Stimulated activated CD4-positive, alpha-beta T cell treated with anti-CD3 and anti-CD28 coated beads, Interleukin-4, amount 100 ng/mL, for 48 hours (primary cell): ENCODE results near the gene COLEC12.

ENCODE experiments used
- DNase-seq, 2 donors: peaks; one replicate each; pipeline ENCODE4 v3.0.0-alpha.2; 2020; ENCODE audit warnings: low read depth in 2 of 2

The COLEC12 gene

DNA sequence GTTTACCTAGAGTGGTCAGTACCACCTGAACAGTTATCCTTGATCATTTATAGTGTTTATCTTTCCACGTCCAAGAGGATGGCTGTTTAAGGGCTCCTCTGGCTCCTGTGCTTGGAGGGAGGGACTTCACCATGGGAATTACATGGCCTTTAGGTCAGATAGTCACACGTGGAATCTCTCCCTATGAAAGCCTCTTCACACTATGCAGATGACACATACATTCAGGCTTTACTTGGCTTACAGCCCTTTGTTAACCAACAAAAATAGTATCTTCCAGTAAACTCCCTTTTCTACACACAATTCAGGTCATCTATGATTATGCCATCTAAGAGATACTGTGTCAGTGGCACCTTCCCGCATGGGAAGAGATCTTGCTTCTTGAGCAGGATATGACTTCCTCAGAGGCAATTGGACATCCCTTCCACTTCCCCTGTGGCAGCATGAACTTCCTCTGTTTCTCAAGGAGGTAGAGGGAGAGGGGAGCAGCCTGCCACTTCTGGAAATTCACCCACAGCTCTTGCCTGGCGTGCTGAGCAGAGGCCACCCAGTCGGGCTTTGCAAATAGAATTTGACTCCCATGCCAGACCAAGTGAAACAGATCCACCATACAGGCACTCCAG, 53.5 kb downstream of the COLEC12 start:
- DNase-seq, result no peak

DNA sequence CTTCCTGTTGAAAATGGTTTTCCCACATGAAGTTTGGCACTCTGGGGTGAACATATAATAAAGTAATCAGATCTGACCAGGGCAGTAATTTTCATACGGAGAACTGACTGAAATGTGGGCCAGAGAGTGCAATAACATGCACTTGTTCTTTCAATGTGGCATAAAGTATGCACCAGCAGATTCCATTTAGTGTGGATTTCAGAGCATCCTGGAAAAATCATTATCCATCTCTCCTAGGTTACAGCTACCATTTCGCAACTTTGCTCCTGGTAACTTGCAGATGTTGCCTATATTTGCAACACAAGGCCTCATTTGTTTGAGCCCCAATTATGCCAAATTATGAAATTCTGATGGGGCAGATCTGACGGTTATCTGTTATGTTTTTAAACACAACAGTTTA, 55.4 kb downstream of the COLEC12 start:
- no peak for DNase-seq

DNA sequence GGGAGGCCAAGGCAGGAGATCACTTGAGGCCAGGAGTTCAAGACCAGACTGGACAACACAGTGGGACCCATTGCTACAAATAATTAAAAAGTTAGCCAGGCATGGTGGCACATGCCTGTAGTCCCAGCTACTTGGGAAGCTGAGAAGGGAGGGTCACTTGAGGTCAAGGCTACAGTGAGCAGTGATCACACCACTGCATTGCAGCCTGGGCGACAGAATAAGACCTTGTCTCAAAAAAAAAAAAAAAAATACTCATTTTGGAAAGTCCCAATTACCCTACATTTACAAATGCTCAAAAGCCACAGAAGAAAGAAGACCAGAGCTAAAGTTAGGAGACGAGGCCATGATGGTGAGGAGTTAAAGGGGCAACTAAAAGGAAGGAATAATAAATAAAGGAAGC, 61.9 kb downstream of the COLEC12 start:
- no peak for DNase-seq

DNA sequence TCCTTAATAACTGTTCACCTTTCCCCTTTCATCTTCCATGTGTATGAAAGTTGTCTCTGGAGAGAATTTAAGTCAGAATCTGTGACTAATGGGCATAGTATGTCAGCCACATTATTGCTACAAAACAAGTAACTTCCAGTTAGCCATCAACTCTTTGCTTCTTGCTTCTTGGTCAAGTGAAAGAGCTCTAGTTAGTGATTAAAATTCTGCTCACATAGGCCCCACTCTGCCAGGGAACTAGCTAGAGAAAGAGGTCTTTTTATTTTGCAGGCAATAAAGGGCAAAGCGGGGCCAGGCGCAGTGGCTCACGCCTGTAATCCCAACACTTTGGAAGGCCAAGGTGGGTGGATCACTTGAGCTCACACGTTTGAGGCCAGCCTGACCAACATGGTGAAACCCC, 64.6 kb downstream of the COLEC12 start:
- no peak for DNase-seq

DNA sequence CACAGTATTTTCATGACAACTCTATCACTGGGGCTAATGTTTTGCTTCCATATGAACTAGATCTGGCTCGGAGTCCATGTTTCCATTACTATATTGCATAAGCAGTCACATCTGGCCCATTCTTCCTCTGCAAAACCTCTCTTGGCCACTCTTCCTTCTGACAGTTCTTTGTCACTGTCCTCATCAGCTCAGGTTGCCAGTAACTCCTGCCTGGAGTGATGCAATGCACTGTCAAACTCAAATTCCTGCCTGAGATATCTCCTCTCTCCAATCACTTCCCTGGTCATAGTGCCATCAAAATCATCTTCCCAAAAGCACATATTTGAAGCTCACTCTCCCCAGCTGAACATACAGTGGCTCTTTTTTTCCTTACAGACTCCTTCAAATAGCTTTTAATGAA, 66.1 kb downstream of the COLEC12 start:
- no peak for DNase-seq

DNA sequence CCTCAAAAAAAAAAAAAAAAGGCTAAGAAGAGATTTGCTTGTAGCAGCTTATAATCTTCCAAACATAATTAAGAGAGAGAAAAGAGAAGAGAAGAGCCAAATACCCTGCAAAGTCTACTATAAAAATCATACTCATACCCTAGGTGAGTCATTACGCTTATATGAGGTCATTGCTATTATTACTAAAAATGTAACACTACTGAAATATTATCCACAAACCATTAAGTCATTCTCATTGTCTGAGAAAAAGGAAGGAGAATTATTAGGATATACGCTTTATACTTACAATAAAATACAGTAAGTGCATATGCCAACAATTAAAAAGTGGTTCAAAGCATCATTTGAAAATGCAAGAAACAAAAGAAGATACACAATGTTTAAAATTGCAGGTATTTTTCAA, 66.5 kb downstream of the COLEC12 start:
- DNase-seq, result no peak

DNA sequence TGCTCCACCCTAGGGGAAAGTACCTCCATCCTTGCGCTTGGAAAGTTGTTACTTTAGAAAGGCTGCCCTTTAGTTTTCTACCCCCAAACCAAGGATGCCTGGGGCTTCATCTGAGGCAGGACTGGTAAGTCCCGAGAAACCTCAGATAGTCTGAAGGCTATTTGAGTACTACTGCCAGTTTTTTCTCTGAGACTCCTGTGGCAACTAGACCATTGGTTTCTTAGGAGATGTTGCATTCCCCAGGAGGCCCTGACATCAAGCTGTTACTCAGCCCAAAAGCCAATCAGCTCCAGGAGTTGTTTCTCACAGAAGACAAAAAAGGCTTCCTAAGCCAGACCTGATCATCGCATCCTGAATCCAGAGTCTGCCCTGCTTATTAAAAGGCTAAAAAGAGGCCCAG, 67.2 kb downstream of the COLEC12 start:
- no peak for DNase-seq

DNA sequence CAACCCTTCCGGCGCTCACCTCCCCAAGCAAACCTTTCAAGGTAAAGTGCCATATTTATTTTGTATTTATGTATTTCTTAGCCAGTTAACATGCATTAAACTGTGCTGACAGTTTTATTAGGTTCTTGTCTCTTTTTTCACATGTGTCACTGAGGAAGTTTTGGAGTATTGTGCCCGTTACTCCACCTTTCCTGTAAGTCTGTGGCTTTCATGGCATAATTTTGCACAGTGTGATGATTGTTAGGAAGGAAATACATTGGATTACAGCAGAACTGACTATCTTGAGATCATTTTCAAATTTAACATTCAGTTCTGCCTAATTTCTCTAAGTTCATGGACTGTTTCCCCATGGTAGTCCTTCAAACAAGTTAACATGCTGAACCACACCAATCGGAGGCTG, 67.7 kb downstream of the COLEC12 start:
- DNase-seq, result no peak

DNA sequence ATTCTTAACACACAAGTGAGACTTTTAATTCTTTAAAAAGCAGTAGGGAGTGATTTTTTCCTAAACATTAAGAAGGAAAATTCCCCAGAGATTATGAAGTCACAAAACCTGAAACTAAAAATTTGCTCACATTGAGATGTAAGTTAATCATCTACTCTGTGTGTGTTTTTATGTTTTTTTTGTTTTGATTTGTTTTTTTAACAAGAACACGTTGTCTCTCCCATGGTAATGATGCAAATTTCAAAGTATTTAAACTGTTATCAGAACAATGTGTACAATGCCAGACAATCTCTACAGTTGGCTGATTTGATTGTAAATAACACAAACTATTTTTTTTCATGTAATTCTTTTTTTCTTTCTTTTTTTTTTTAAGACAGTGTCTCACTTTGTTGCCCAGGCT, 71.5 kb downstream of the COLEC12 start:
- no peak for DNase-seq

DNA sequence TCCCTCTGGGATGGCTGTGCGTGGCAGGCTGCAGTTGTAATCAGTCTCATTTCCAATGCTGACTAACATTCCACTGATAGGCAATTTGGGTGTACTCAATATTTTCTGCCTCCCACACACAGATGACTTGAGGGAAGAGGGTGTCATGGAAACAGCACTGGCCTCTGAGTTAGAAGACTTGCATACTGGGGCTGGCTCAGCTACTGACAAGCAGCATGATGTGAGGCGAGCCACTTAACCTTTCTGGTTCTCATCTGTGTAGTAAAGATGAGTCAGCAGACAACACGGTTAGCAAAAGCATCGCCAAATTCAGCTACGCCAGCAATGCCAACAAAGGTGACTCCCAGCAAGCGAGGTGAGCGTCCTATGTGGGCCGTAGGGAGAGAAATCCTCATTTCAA, 73.5 kb downstream of the COLEC12 start:
- no peak for DNase-seq

DNA sequence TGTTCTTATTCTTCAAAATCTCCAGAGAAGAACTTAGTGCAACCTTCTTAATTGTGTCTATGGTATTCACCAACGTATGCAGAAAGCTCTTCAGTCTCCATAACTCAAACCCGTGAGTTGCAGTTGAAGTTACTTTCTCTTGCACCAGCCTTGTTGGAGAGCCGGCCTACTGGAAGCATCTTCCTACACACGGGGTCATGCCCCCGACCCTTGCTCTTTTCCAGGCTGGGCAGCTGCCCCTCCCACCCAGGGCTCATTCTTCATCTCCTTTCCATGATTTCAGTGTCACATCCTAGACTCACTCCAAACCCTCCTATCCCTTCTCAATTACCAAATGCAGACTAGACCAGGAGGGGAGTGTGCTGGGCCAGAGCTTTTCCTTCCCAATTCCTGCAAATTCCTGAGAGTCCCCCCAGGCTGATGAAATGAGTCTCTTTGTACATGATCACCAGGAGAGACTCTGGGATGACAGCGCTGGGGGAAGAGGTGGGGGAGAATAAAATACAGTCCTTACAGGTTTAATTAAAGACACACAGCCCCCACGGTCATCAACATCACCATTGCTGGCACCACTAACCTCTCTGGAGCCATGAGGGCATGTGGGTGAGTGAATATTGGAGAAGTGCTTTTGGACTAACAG, 75.3 kb downstream of the COLEC12 start:
- no peak for DNase-seq

DNA sequence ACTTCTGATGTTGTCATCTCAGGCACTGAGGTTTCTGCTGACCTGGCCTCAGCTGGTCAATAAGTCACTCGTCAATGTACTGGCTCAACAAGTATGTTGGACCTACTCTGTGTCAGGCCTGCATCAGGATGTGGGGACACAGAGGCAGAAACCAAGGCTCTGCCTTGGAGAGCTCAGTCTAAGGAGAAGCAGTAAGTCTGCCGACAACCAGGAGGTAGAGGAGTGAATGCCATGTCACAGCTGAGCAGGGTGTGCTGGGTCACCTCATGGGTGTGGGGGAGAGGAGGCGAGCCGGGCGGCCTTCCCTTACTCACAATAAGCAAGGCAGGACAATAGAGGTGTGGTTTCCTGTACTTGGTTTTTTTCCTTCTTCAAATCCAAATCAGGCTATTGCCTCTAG, 75.8 kb downstream of the COLEC12 start:
- DNase-seq, result no peak

DNA sequence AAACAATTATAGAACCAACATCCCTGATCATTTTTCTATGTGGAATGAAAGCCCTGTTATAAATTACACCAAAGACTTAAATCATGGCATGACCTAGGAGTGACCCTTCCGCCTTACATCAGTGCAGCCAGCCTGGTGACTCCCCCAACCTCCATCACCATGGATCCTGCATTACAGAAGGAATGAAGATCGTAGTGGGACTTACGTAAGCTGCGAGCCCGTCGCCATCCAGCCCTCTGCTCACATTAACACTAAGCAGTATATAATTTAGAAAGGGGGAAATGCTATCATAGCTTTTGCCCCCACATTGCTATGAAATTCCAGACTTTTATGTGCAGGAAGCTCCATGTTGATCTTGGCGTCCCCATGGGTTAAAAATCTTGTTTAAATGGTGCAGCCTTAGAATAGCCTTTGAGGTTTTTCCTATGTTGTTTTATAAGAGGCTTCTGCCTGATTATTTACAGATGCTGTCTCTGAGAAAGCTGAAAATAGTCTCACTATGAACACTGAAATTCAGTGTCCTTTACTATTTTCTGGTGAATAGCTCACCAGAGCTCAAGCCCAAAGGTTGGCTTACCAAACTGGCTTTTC, 76.3 kb downstream of the COLEC12 start:
- DNase-seq, result no peak

DNA sequence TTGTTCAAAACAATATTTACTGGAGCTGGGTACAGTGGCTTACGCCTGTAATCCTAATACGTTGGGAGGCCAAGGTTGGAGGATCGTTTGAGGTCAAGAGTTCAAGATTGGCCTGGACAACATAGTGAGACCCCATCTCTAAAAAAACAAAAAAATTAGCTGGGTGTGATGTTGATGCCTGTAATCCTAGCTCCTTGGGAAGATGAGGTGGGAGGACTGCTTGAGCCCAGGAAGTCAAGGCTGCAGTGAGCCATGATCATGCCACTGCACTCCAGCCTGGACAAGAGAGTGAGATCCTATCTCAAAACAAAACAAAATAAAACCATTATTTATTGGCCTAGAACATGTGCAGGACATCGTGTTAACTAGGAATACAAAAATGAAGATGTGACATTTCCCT, 77.5 kb downstream of the COLEC12 start:
- DNase-seq, result no peak

DNA sequence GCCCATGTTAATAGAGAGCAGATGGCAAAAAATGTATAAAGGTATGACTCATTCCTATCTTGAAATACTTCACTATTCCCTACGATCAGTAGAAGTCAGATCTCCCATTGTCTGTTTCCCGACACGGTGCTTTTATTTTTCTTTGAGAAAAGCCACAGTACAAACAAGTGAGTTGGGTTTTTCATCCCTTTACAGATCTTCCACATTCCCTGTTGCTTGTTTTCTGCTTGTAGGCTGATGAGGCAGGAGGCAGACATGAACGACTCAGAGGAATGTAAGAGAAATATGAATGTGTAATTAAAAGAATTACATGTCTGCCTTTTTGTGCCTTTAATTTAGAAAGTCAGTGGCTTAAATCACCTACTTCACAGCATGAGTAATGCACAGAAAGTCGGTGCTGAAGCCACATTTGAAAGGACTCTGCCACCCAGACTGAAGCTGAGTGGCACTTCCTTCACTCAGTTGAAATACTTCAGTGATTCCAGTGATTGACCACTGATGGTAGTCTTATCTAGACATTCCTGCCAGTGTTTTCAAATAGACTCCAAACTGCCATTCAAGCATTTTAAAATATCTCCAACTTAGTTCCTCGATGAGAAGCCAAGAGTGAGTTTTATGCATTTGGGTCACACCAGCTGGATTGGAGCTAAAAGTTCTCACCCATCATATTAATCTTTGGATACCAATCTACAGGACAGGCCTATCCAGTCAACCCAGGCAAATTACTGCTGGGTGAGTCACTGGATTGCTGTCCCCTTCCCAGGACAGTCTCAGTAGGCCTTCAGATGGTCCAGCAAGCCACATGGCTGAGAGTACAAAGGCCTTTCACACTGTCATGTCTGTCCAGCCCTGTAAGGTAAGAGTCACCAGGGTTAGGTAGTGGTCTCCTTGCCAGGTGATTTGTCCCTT, 79.0 kb downstream of the COLEC12 start:
- DNase-seq, result no peak

DNA sequence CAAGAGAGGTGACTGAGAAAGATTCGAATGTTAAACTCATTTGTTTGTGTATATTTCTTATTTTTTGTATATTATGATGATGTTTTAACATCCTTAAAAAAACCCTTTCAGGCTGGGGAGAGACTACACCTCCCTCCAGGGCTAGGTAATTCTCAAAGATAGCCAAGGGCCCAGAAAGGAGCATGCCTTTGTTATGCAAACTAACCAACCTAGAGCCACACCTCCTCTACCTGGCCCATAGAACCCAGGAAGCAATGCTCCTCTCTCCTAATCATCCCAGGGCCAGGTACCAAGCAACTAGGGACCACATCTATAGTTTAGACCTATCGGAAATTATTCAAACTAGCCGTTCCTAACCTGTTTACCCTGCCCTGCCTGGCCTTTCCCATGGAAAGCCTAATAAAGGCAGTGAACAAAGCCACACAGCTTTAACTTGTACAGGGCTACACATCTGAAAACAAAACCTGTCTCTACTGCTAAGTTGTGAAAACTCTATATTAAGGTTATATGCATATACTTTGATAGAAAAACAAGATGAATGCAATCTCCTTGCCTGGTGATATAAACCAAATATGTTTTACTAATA, 79.7 kb downstream of the COLEC12 start:
- no peak for DNase-seq

DNA sequence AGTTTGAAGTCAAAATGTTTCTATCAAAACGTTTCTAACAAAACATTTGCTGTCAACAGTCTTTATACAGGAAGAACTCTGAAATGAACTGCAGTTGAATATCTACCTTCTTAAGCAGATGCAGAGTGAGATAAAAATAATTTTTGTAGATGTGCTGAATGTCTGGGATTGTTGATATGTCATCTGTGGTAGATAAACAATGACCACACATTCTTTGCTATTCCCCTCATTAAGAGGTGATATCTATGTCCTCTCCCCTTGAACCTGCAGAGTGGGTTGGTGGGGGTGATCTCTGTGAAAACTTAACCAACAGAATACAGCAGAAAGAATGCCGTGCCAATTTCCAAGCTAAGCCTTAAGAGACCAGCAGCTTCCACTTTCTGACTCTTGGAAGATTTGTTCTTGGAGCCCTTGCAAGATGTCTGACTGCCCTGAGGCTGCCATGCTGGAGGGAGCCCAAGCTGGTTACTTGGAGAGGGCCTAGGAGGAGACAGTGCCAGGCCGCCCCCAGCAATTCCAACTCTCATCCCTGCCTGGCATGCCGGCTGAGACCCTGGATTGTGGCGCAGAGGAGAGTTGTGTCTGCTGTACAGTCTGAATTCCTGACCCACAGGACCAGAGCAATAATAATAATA, 80.8 kb downstream of the COLEC12 start:
- DNase-seq, result no peak

DNA sequence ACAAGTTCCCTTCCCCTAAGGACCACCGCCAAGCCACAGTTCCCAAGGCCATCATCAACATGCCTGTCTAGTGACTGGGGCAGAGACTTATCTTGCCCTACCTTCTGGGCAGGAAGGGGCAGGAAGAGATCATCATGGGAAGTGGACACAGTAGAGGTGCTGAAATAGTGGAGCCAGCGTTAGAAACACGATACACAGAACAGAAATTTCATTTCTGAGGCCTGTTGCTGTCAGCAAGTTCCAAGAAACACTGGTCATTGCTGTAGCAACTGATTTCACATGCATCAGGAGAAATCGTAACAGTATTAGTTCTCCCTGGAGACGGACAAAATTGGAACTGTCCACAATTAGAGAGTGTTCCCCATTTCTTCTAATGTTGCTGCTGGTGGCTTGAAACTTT, 83.0 kb downstream of the COLEC12 start:
- DNase-seq, result no peak

DNA sequence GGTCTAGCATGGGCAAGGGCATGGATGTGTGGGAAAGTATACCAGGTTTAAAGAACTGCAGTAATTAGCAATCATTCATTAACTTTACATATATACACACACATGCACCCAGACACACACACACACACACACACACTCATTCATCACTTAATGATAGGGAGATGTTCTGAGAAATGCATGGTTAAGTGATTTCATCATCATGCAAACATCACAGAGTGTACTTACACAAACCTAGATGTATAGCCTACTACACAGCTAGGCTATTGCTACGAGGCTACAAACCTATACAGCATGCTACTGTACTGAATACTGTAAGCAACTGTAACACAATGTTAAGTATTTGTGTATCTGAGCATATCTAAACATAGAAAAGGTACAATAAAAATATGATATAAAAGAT, 83.6 kb downstream of the COLEC12 start:
- DNase-seq, result no peak

DNA sequence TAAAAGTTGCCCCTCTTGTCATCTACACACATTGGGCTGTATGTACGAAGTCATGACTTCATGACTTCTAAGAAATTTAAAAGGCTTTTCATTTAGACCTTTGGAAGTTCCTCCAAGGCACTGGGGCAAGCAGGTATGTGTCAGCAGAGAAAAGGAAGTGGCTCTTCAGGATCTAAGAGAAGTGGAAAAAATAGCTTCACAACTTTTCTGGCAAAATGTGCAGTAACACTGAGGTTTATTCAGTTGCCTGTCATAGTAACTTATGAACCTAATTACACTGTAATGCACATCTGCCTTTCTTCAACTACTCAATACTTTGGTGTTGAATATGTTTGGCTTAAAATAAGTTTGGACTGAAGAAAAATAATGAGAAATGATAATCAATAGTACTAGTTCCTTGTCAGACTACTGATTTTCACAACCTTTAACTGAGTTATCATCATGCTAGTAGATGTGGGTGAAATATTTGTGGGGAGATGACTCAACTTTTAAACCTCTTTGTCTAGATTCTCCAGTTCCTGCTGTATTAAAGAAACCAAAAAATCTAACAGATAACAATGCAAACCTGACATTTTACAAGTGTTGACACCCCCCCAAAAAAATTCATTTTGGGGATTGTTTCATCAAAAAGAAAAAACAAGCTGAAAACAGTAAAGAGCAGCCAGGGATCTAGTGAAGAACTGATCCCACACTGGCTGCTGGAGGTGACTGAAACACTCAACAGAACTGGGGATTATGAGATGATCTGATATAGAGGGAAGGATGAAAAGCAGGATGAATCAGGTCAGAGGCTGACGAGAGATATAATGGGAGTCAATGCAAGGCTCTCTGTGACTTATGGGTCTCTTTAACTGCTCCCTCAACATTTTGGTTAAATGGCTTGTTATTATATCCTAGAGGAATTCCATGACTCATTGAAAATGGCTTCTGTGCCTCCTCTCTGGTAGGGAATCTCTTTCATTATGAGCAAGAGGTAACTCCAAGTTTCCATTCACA, 84.6 kb downstream of the COLEC12 start:
- no peak for DNase-seq

DNA sequence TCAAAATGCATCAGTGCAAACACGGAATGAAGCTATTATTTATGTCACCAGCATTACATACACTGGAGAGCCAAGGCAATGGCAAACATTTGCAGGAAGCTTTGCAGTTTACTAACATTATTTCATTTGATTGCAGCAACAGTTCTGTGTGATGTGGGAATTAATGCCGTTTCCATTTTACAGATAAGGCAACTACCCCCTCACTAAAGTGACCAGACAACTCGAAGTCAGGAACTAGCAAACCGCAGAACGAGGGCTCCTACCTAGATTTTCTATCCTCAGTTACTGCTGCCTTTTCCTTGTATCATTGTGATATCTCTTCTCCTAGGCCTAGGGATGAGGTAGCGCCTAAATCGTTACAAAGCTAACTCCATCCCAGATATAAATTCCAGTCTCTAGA, 85.5 kb downstream of the COLEC12 start:
- DNase-seq, result no peak
